SK-N-SH (cell line): Measurements from ENCODE around the gene BZW2. TPM values are rescaled to one million over a fixed set of nuclear protein-coding genes. Genes with fewer than 3 reads are reported as not detected.

Source experiments
- CTCF ChIA-PET: fragments of 300-600, 350-600 bp; formaldehyde crosslinking; extraction: SDS; loops from one replicate; lab custom pipeline; 2021; lab: Yijun Ruan, JAX
- POLR2A ChIA-PET: fragments of 350-600 bp; sonication (Branson Sonifier 250); formaldehyde crosslinking; extraction: SDS; loops from one replicate; lab custom pipeline; 2020; ENCODE audit warnings: antibody characterized with exemption, inconsistent platforms; lab: Yijun Ruan, JAX
- DNase-seq: peaks from one replicate; pipeline ENCODE4 v3.0.0; 2012
- H2AFZ ChIP-seq: fragments of 200-600 bp; sonication (generic); 2 replicates; pipeline ENCODE4 v1.8.1; 2016; ENCODE audit warnings: antibody characterized with exemption, mild to moderate bottlenecking, low read depth
- H3F3A ChIP-seq: fragments of 200-600 bp; sonication (generic); replicated peaks from 2 replicates; pipeline ENCODE3; 2016; ENCODE audit warnings: antibody characterized with exemption, mild to moderate bottlenecking; ENCODE audit not compliant: insufficient read depth
- H3K27ac ChIP-seq, 2 experiments: fragments of 200-500 bp in 1 of 2; fragments of 200-600 bp in 1 of 2; sonication (Bioruptor generic) in 1 of 2; sonication (generic), shearing (Covaris generic) in 1 of 2; 2 replicates each; pipeline versions ENCODE4 v1.5.1 to v1.6.1; 2014 to 2016; ENCODE audit warnings: low read depth in 2 of 2, inconsistent platforms in 1 of 2, low read length in 1 of 2, mild to moderate bottlenecking in 1 of 2, mixed read lengths in 1 of 2
- H3K27me3 ChIP-seq: fragments of 200-600 bp; sonication (generic), shearing (Covaris generic); 2 replicates; pipeline ENCODE4 v1.6.1; 2016; ENCODE audit warnings: mixed run types; ENCODE audit not compliant: insufficient read depth
- H3K36me3 ChIP-seq, 2 experiments: fragments of 200-500 bp in 1 of 2; fragments of 200-600 bp in 1 of 2; sonication (Bioruptor generic) in 1 of 2; sonication (generic) in 1 of 2; replicated peaks in 1 of 2; 2 replicates each; pipeline versions ENCODE3 to v1.5.1; 2014 to 2016; ENCODE audit warnings: low read length in 1 of 2, mild to moderate bottlenecking in 1 of 2; ENCODE audit not compliant: insufficient read depth in 2 of 2, control insufficient read depth in 1 of 2
- H3K4me1 ChIP-seq, 2 experiments: fragments of 200-500 bp in 1 of 2; fragments of 200-600 bp in 1 of 2; sonication (Bioruptor generic) in 1 of 2; sonication (generic), shearing (Covaris generic) in 1 of 2; 2 replicates each; pipeline versions ENCODE4 v1.5.1 to v1.6.1; 2014 to 2016; ENCODE audit warnings: low read depth in 1 of 2, low read length in 1 of 2, mixed run types in 1 of 2; ENCODE audit not compliant: insufficient read depth in 2 of 2, control insufficient read depth in 1 of 2
- H3K4me2 ChIP-seq: fragments of 200-600 bp; sonication (generic), shearing (Covaris generic); 2 replicates; pipeline ENCODE4 v1.6.1; 2017; ENCODE audit warnings: mixed run types
- H3K4me3 ChIP-seq, 2 experiments: fragments of 200-500 bp in 1 of 2; fragments of 200-600 bp in 1 of 2; sonication (Bioruptor generic) in 1 of 2; sonication (generic), shearing (Covaris generic) in 1 of 2; 2 replicates each; pipeline versions ENCODE4 v1.5.1 to v1.8.1; 2014 to 2016; ENCODE audit warnings: low read depth in 2 of 2, inconsistent platforms in 1 of 2, low read length in 1 of 2, mild to moderate bottlenecking in 1 of 2, mixed read lengths in 1 of 2, moderate library complexity in 1 of 2
- H3K79me2 ChIP-seq: fragments of 200-600 bp; sonication (generic); 2 replicates; pipeline ENCODE4 v1.8.1; 2017; ENCODE audit warnings: mild to moderate bottlenecking; ENCODE audit not compliant: insufficient read depth
- H3K9ac ChIP-seq: fragments of 200-600 bp; sonication (generic); 2 replicates; pipeline ENCODE4 v1.6.1; 2017; ENCODE audit warnings: mixed run types
- H3K9me2 ChIP-seq: fragments of 200-600 bp; sonication (generic); 2 replicates; pipeline ENCODE4 v1.6.1; 2017; ENCODE audit warnings: mixed run types
- H3K9me3 ChIP-seq: fragments of 200-600 bp; sonication (generic); 2 replicates; pipeline ENCODE4 v1.6.1; 2017; ENCODE audit warnings: mixed run types, mild to moderate bottlenecking, moderate library complexity
- H4K20me1 ChIP-seq: fragments of 200-600 bp; sonication (generic); 2 replicates; pipeline ENCODE4 v1.6.1; 2017; ENCODE audit warnings: mild to moderate bottlenecking, mixed run types; ENCODE audit not compliant: insufficient read depth
- CHD2 ChIP-seq: fragments of 150-350 bp; IDR thresholded peaks from 2 replicates; pipeline ENCODE4 v1.6.1; 2018; ENCODE audit warnings: low read length; ENCODE audit not compliant: partially characterized antibody
- ELF1 ChIP-seq: IDR thresholded peaks from 2 replicates; pipeline ENCODE4 v1.4.0; 2012
- EZH2phosphoT487 ChIP-seq: fragments of 200-600 bp; sonication (generic); IDR thresholded peaks from 2 replicates; pipeline ENCODE4 v1.6.1; 2017; ENCODE audit warnings: low read depth, mixed run types, mild to moderate bottlenecking, antibody characterized with exemption, moderate library complexity, borderline replicate concordance
- FOSL2 ChIP-seq: IDR thresholded peaks from 2 replicates; pipeline ENCODE4 v1.4.0; 2012; ENCODE audit warnings: low read depth, mild to moderate bottlenecking, moderate library complexity, borderline replicate concordance
- GABPA ChIP-seq: IDR thresholded peaks from 2 replicates; pipeline ENCODE4 v1.4.0; 2012; ENCODE audit warnings: low read depth, mild to moderate bottlenecking
- GATA2 ChIP-seq: sonication (generic); formaldehyde crosslinking; IDR thresholded peaks from 2 replicates; pipeline ENCODE4 v1.5.0; 2020; ENCODE audit warnings: mild to moderate bottlenecking, missing genetic modification reagents
- JUND ChIP-seq: IDR thresholded peaks from 2 replicates; pipeline ENCODE4 v1.4.0; 2012
- MEF2A ChIP-seq: IDR thresholded peaks from 2 replicates; pipeline ENCODE4 v1.4.0; 2012; ENCODE audit warnings: low read depth, borderline replicate concordance
- MXI1 ChIP-seq: IDR thresholded peaks from 2 replicates; pipeline ENCODE4 v1.6.1; 2012; ENCODE audit warnings: mild to moderate bottlenecking, low read depth, low read length, improper control_type of control experiment
- NRF1 ChIP-seq: IDR thresholded peaks from 2 replicates; pipeline ENCODE4 v1.6.1; 2012; ENCODE audit warnings: low read depth, mild to moderate bottlenecking, low read length
- POLR2AphosphoS5 ChIP-seq: IDR thresholded peaks from 2 replicates; pipeline ENCODE4 v1.6.1; 2012; ENCODE audit warnings: low read depth, low read length
- RAD21 ChIP-seq: IDR thresholded peaks from 2 replicates; pipeline ENCODE4 v1.6.1; 2012; ENCODE audit warnings: mild to moderate bottlenecking, low read length
- RXRA ChIP-seq: IDR thresholded peaks from 2 replicates; pipeline ENCODE4 v1.4.0; 2012; ENCODE audit warnings: low read depth, mild to moderate bottlenecking, borderline replicate concordance
- TAF1 ChIP-seq: IDR thresholded peaks from 2 replicates; pipeline ENCODE4 v1.6.1; 2012; ENCODE audit warnings: low read depth, mild to moderate bottlenecking, low read length, moderate library complexity, borderline replicate concordance
- TEAD4 ChIP-seq: IDR thresholded peaks from 2 replicates; pipeline ENCODE4 v1.4.0; 2012; ENCODE audit warnings: mild to moderate bottlenecking, borderline replicate concordance; ENCODE audit not compliant: insufficient read depth
- WGBS: methylation state at CpG from one replicate; pipeline ENCODE4 v1.1.6; 2017; ENCODE audit warnings: low lambda C conversion rate; 5-methylcytosine and 5-hydroxymethylcytosine counted together
- polyA plus RNA-seq, 3 experiments: library from polyadenylated mRNA; depleted of rRNA; stranded (reverse); fragments of >200 nt; gene quantifications; 2 replicates each; pipeline ENCODE4 v1.2.3, GENCODE V29; 2012
- TF ChIP-seq, protein P1 (sequence below): IDR thresholded peaks from 2 replicates; pipeline ENCODE4 v1.6.1; 2012; ENCODE audit warnings: mild to moderate bottlenecking, low read depth, low read length, moderate library complexity
- TF ChIP-seq, protein P2 (sequence below): IDR thresholded peaks from 2 replicates; pipeline ENCODE4; 2012
- TF ChIP-seq, protein P3 (sequence below): fragments of 150-350 bp; IDR thresholded peaks from 2 replicates; pipeline ENCODE4 v1.6.1; 2017; ENCODE audit warnings: antibody characterized with exemption, low read length, low read depth, borderline replicate concordance
- TF ChIP-seq, protein P4 (sequence below): fragments of 200-600 bp; sonication (generic); IDR thresholded peaks from 2 replicates; pipeline ENCODE4 v1.6.1; 2017; ENCODE audit warnings: antibody characterized with exemption, mild to moderate bottlenecking, moderate library complexity
- TF ChIP-seq, protein P5 (sequence below): IDR thresholded peaks from 2 replicates; pipeline ENCODE4 v1.4.0; 2012; ENCODE audit warnings: low read depth, borderline replicate concordance

BZW2 gene
- polyA plus RNA-seq, 1 of the 3 experiments (the other 2 are of a cell fraction), result 71.9 TPM

DNA sequence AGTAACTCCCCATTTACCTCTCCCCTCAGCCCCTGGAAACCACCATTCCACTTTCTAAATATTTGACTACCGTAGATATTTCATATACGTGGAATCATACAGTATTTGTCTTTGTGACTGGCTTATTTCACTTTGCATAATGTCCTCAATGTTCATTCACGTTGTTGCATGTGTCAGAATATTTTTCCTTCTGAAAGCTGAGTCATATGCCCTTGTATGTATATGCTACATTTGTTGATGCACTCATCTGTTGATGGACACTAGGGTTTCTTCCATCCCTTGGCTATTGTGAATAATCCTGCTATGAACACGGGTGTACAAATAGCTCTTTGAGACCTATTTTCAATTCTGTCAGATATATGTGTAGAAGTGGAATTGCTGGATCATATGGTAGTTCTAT is 81.8 kb downstream of the BZW2 start:
- no peak for DNase-seq
- CTCF ChIA-PET, result interaction anchor here (1.2 to 2.8 kb wide), 2 partner anchors 11 to 190 kb away, joined by 5 to 8 read pairs; no protein-coding TSS in a partner anchor
- POLR2A ChIA-PET, result no interaction called here

DNA sequence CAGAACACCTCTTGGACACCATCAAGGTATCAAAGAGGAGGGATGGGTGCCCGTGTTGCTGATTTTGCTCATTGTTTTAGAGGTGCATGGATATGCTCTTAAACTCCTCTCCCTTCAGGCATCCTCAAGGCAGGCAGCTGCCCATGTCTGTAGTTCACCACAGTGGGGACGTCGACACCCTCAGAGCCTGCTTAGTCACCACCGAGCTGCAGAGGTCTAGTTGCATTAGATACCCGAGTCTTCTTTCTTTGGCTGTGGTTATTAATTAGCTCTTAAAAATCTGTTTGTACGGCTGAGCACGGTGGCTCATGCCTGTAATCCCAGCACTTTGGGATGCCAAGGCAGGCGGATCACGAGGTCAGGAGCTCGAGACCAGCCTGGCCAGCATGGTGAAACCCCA is 82.8 kb downstream of the BZW2 start:
- H3K27me3 ChIP-seq, result no peaks in the 10 kb centered on the region
- no peaks in the 10 kb centered on the region for H3K79me2 ChIP-seq
- WGBS, result 91% methylated on average over 10 of the region's 10 CpGs
- no peak overlapping the region for H3K4me2 ChIP-seq
- DNase-seq, result no peak
- POLR2A ChIA-PET, result no interaction called here
- H3K9ac ChIP-seq, result no peak overlapping the region
- H3F3A ChIP-seq, result no peaks in the 10 kb centered on the region
- no peaks in the 10 kb centered on the region for H3K9me3 ChIP-seq
- no peaks in the 10 kb centered on the region for H3K36me3 ChIP-seq
- CTCF ChIA-PET, result interaction anchor here (0.8 to 2.8 kb wide), 4 partner anchors 10 to 189 kb away, joined by 3 to 8 read pairs (median 3); no protein-coding TSS in a partner anchor
- no peaks in the 10 kb centered on the region for H3K4me1 ChIP-seq
- no peaks in the 10 kb centered on the region for H4K20me1 ChIP-seq
- H2AFZ ChIP-seq, result no peak overlapping the region
- H3K9me2 ChIP-seq, result no peaks in the 10 kb centered on the region
- H3K27ac ChIP-seq, result no peak overlapping the region
- H3K4me3 ChIP-seq, result no peak overlapping the region
- TF ChIP-seq GABPA, result no peak
- TF ChIP-seq, protein P1, sequence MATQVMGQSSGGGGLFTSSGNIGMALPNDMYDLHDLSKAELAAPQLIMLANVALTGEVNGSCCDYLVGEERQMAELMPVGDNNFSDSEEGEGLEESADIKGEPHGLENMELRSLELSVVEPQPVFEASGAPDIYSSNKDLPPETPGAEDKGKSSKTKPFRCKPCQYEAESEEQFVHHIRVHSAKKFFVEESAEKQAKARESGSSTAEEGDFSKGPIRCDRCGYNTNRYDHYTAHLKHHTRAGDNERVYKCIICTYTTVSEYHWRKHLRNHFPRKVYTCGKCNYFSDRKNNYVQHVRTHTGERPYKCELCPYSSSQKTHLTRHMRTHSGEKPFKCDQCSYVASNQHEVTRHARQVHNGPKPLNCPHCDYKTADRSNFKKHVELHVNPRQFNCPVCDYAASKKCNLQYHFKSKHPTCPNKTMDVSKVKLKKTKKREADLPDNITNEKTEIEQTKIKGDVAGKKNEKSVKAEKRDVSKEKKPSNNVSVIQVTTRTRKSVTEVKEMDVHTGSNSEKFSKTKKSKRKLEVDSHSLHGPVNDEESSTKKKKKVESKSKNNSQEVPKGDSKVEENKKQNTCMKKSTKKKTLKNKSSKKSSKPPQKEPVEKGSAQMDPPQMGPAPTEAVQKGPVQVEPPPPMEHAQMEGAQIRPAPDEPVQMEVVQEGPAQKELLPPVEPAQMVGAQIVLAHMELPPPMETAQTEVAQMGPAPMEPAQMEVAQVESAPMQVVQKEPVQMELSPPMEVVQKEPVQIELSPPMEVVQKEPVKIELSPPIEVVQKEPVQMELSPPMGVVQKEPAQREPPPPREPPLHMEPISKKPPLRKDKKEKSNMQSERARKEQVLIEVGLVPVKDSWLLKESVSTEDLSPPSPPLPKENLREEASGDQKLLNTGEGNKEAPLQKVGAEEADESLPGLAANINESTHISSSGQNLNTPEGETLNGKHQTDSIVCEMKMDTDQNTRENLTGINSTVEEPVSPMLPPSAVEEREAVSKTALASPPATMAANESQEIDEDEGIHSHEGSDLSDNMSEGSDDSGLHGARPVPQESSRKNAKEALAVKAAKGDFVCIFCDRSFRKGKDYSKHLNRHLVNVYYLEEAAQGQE, result no peak
- TF ChIP-seq POLR2AphosphoS5, result no peak
- TF ChIP-seq, protein P2, sequence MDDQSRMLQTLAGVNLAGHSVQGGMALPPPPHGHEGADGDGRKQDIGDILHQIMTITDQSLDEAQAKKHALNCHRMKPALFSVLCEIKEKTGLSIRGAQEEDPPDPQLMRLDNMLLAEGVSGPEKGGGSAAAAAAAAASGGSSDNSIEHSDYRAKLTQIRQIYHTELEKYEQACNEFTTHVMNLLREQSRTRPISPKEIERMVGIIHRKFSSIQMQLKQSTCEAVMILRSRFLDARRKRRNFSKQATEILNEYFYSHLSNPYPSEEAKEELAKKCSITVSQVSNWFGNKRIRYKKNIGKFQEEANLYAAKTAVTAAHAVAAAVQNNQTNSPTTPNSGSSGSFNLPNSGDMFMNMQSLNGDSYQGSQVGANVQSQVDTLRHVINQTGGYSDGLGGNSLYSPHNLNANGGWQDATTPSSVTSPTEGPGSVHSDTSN, result no peak
- TF ChIP-seq FOSL2, result no peak
- TF ChIP-seq MEF2A, result no peak
- TF ChIP-seq EZH2phosphoT487, result no peak
- TF ChIP-seq RXRA, result no peak
- no peak for TF ChIP-seq TAF1
- no peak for TF ChIP-seq CHD2
- TF ChIP-seq, all 33 proteins: peak for 0

More for the DNA sequence above, 81.8 kb downstream of the BZW2 start:
- Histone ChIP-seq H3K9me3 (no peaks in the 10 kb centered on the region), H3K79me2 (no peaks in the 10 kb centered on the region), H3K9ac (no peak overlapping the region), H3K4me3 (no peak overlapping the region), H3F3A (no peaks in the 10 kb centered on the region), H4K20me1 (no peaks in the 10 kb centered on the region), H3K27ac (no peak overlapping the region), H2AFZ (no peak overlapping the region), H3K27me3 (no peaks in the 10 kb centered on the region), H3K4me1 (no peaks in the 10 kb centered on the region), H3K4me2 (no peak overlapping the region), H3K36me3 (no peaks in the 10 kb centered on the region), H3K9me2 (no peaks in the 10 kb centered on the region)
- TF ChIP-seq MXI1 (no peak), TEAD4 (no peak), JUND (no peak), FOSL2 (no peak), NRF1 (no peak), GABPA (no peak), POLR2AphosphoS5 (no peak), RAD21 (no peak), ELF1 (no peak), CHD2 (no peak), EZH2phosphoT487 (no peak), GATA2 (CRISPR knock-in tag) (no peak)
- TF ChIP-seq, protein P3, sequence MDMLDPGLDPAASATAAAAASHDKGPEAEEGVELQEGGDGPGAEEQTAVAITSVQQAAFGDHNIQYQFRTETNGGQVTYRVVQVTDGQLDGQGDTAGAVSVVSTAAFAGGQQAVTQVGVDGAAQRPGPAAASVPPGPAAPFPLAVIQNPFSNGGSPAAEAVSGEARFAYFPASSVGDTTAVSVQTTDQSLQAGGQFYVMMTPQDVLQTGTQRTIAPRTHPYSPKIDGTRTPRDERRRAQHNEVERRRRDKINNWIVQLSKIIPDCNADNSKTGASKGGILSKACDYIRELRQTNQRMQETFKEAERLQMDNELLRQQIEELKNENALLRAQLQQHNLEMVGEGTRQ, result no peak
- TF ChIP-seq, protein P4, sequence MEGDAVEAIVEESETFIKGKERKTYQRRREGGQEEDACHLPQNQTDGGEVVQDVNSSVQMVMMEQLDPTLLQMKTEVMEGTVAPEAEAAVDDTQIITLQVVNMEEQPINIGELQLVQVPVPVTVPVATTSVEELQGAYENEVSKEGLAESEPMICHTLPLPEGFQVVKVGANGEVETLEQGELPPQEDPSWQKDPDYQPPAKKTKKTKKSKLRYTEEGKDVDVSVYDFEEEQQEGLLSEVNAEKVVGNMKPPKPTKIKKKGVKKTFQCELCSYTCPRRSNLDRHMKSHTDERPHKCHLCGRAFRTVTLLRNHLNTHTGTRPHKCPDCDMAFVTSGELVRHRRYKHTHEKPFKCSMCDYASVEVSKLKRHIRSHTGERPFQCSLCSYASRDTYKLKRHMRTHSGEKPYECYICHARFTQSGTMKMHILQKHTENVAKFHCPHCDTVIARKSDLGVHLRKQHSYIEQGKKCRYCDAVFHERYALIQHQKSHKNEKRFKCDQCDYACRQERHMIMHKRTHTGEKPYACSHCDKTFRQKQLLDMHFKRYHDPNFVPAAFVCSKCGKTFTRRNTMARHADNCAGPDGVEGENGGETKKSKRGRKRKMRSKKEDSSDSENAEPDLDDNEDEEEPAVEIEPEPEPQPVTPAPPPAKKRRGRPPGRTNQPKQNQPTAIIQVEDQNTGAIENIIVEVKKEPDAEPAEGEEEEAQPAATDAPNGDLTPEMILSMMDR, result no peak
- TF ChIP-seq, protein P5, sequence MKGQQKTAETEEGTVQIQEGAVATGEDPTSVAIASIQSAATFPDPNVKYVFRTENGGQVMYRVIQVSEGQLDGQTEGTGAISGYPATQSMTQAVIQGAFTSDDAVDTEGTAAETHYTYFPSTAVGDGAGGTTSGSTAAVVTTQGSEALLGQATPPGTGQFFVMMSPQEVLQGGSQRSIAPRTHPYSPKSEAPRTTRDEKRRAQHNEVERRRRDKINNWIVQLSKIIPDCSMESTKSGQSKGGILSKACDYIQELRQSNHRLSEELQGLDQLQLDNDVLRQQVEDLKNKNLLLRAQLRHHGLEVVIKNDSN, result no peak
- 85% methylated on average over 4 of the region's 4 CpGs for WGBS
